ENCODE measurements around the gene KLRK1.
"Not testable (repeated sequence)": the region's sequence is repeated elsewhere in the genome, so short reads cannot be mapped to it uniquely, and the experiment has no call there.

The KLRK1 gene

GRCh38 chr12:10361622-10362021 is 28.2 kb downstream of the KLRK1 start:
- peak; percentile 44 for DNase-seq

GRCh38 chr12:10361084-10361483 is 28.8 kb downstream of the KLRK1 start:
- peak; percentile 20 for DNase-seq

GRCh38 chr12:10358969-10359368 is 30.9 kb downstream of the KLRK1 start:
- no peak for DNase-seq

GRCh38 chr12:10358131-10358530 is 31.7 kb downstream of the KLRK1 start:
- DNase-seq, result peak; percentile 62

- DNase-seq, result no peak
Measured at GRCh38 chr12:10354502-10354901, 35.3 kb downstream of the KLRK1 start.

- DNase-seq, result peak; percentile 58
Measured at GRCh38 chr12:10354071-10354470, 35.8 kb downstream of the KLRK1 start.

- DNase-seq, result not testable (repeated sequence)
Measured at GRCh38 chr12:10351457-10351856, 38.4 kb downstream of the KLRK1 start.

GRCh38 chr12:10341892-10342509 is 47.8 kb downstream of the KLRK1 start:
- no peak for DNase-seq

GRCh38 chr12:10340946-10341345 is 48.9 kb downstream of the KLRK1 start:
- not testable (repeated sequence) for DNase-seq

- no peak for DNase-seq
Measured at GRCh38 chr12:10339053-10339840, 50.6 kb downstream of the KLRK1 start.

- not testable (repeated sequence) for DNase-seq
Measured at GRCh38 chr12:10338470-10338869, 51.4 kb downstream of the KLRK1 start.

GRCh38 chr12:10336196-10336595 is 53.6 kb downstream of the KLRK1 start:
- DNase-seq, result not testable (repeated sequence)

- peak; percentile 56 for DNase-seq
Measured at GRCh38 chr12:10331642-10332239, 58.1 kb downstream of the KLRK1 start.

- DNase-seq, result not testable (repeated sequence)
Measured at GRCh38 chr12:10328691-10329090, 61.1 kb downstream of the KLRK1 start.
